H1 (cell line): ENCODE data around the gene HNRNPU.

Experiments
- ATF2 ChIP-seq: IDR thresholded peaks from 2 replicates; pipeline ENCODE4 v1.6.1; 2012; ENCODE audit warnings: low read length, inconsistent platforms
- BACH1 ChIP-seq: IDR thresholded peaks from 2 replicates; pipeline ENCODE4 v1.6.1; 2012; ENCODE audit warnings: low read length, improper control_type of control experiment
- CTCF ChIP-seq, 3 experiments: IDR thresholded peaks; 1 replicate in 2 of 3; 2 replicates in 1 of 3; pipeline versions ENCODE4 v1.5.1 to v1.6.1; 2011; ENCODE audit warnings: low read length in 3 of 3, mild to moderate bottlenecking in 3 of 3, inconsistent platforms in 2 of 3, low read depth in 1 of 3, moderate library complexity in 1 of 3; ENCODE audit not compliant: insufficient read depth in 1 of 3; ENCODE audit errors: control extremely low read depth in 1 of 3
- EP300 ChIP-seq, 2 experiments: IDR thresholded peaks; 1 replicate in 1 of 2; 2 replicates in 1 of 2; pipeline ENCODE4 v1.6.1; 2011 to 2012; ENCODE audit warnings: low read depth in 2 of 2, low read length in 2 of 2, mild to moderate bottlenecking in 2 of 2, borderline replicate concordance in 1 of 2, inconsistent platforms in 1 of 2, moderate library complexity in 1 of 2
- EZH2 ChIP-seq: fragments of 200-600 bp; sonication (generic); IDR thresholded peaks from 2 replicates; pipeline ENCODE4 v1.7.1; 2012; ENCODE audit warnings: low read depth, mild to moderate bottlenecking, moderate library complexity, low read length, inconsistent platforms; ENCODE audit not compliant: severe bottlenecking
- FOSL1 ChIP-seq: IDR thresholded peaks from 2 replicates; pipeline ENCODE4 v1.6.1; 2011; ENCODE audit warnings: mild to moderate bottlenecking, low read depth, low read length, moderate library complexity; ENCODE audit not compliant: insufficient read depth
- HDAC2 ChIP-seq, 2 experiments: fragments of 300-600 bp in 1 of 2; sonication (generic) in 1 of 2; IDR thresholded peaks; 2 replicates each; pipeline ENCODE4 v1.6.1; 2011 to 2012; ENCODE audit warnings: low read depth in 2 of 2, low read length in 2 of 2, mild to moderate bottlenecking in 2 of 2, moderate library complexity in 2 of 2, borderline replicate concordance in 1 of 2, inconsistent platforms in 1 of 2
- KDM1A ChIP-seq: fragments of 200-600, 300-600 bp; sonication (generic); IDR thresholded peaks from 2 replicates; pipeline ENCODE4 v1.7.1; 2016; ENCODE audit warnings: mild to moderate bottlenecking, low read length, borderline replicate concordance
- PHF8 ChIP-seq: fragments of 200-600 bp; sonication (generic); conservative IDR thresholded peaks from 2 replicates; pipeline ENCODE4 v1.7.1; 2012; ENCODE audit warnings: low read depth, mild to moderate bottlenecking, inconsistent platforms, low read length, moderate library complexity
- POLR2A ChIP-seq, 2 experiments: IDR thresholded peaks; 1 replicate in 1 of 2; 2 replicates in 1 of 2; pipeline ENCODE4 v1.6.1; 2011; ENCODE audit warnings: low read depth in 2 of 2, low read length in 2 of 2, mild to moderate bottlenecking in 2 of 2; ENCODE audit errors: control extremely low read depth in 1 of 2
- RAD21 ChIP-seq, 2 experiments: IDR thresholded peaks in 1 of 2; conservative IDR thresholded peaks in 1 of 2; 2 replicates each; pipeline ENCODE4 v1.6.1; 2011; ENCODE audit warnings: low read depth in 2 of 2, low read length in 2 of 2, improper control_type of control experiment in 1 of 2, inconsistent platforms in 1 of 2, mild to moderate bottlenecking in 1 of 2, moderate library complexity in 1 of 2
- SAP30 ChIP-seq: fragments of 300-600 bp; sonication (generic); IDR thresholded peaks from 2 replicates; pipeline ENCODE4 v1.7.1; 2012; ENCODE audit warnings: low read length, moderate library complexity, mild to moderate bottlenecking, inconsistent platforms; ENCODE audit not compliant: insufficient read depth, insufficient replicate concordance
- SP1 ChIP-seq: IDR thresholded peaks from 2 replicates; pipeline ENCODE4 v1.6.1; 2011; ENCODE audit warnings: low read depth, low read length
- SRF ChIP-seq: IDR thresholded peaks from 2 replicates; pipeline ENCODE4 v1.6.1; 2011; ENCODE audit warnings: mild to moderate bottlenecking, low read depth, low read length, moderate library complexity

DNA sequence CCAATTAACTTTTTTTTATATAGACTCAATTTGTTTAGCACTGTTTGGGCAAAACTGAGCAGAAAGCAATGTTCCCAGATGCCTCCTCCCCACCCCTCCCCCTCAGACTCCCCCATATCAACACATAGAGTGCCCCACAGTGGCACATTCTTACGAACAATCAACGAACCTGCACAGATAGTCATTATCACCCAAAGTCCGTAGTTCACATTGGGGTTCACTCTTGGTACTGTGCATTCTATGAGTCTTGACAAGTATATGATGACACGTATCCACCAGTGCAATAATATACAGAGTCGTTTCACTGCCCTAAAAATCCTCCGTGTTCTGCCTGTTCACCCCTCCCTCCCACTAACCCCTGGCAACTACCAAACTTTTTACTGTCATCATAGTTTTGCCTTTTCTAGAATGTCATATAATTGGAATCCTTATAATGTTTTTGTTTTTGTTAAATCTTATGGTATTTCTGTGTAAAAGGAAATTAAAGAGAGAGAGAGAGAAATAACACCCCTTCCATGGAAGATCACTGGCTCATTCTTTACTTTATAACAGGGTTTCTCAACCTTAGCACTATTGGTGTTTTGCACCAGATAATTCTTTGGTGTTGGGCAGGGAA lies 37.2 kb upstream of the HNRNPU start:
- TF ChIP-seq RAD21 (IDR thresholded peaks at IDR 0.05 in 1 of 2, conservative IDR thresholded peaks at IDR 0.05 in 1 of 2; ENCODE audit: low read depth in 2 of 2, low read length in 2 of 2) (no peak), SAP30 (no peak), SRF (no peak), KDM1A (no peak), CTCF (IDR thresholded peaks at IDR 0.05; ENCODE audit: control extremely low read depth in 1 of 3, insufficient read depth in 1 of 3, low read depth in 1 of 3, low read length in 3 of 3) (no peak), PHF8 (no peak), POLR2A (IDR thresholded peaks at IDR 0.05; ENCODE audit: control extremely low read depth in 1 of 2, low read depth in 2 of 2, low read length in 2 of 2) (no peak), FOSL1 (no peak), EZH2 (no peak), EP300 (IDR thresholded peaks at IDR 0.05; ENCODE audit: borderline replicate concordance in 1 of 2, low read depth in 2 of 2, low read length in 2 of 2) (no peak), BACH1 (no peak), ATF2 (no peak), HDAC2 (IDR thresholded peaks at IDR 0.05; ENCODE audit: borderline replicate concordance in 1 of 2, low read depth in 2 of 2, low read length in 2 of 2) (no peak), SP1 (no peak)
